Tibial nerve (tissue), 4 donors: ENCODE results near the gene STX8. TPM values are rescaled to one million over a fixed set of nuclear protein-coding genes. Genes with fewer than 3 reads are reported as not detected.
"Not testable (repeated sequence)": the region's sequence is repeated elsewhere in the genome, so short reads cannot be mapped to it uniquely, and the experiment has no call there.

Source experiments
- DNase-seq, 2 donors: peaks; one replicate each; pipeline ENCODE4 v3.0.0-alpha.2; 2019; ENCODE audit warnings: low spot score in 2 of 2
- H3K27ac ChIP-seq, 4 donors: fragments of 200-600 bp; sonication (generic) in 3 of 4; one replicate each; pipeline ENCODE4 v1.5.1; 2017 to 2019; ENCODE audit warnings: mild to moderate bottlenecking in 1 of 4
- H3K27me3 ChIP-seq, 2 donors: fragments of 200-600 bp; sonication (generic) in 1 of 2; one replicate each; pipeline versions ENCODE4 v1.5.1 to v1.6.0; 2017 to 2019
- H3K36me3 ChIP-seq, 3 donors: fragments of 200-600 bp; sonication (generic); one replicate each; pipeline ENCODE4 v1.5.1; 2018 to 2019
- H3K4me1 ChIP-seq, 4 donors: fragments of 200-600 bp; sonication (generic) in 3 of 4; one replicate each; pipeline ENCODE4 v1.5.1; 2017 to 2019
- H3K4me3 ChIP-seq, 4 donors: fragments of 200-600 bp; sonication (generic) in 3 of 4; one replicate each; pipeline ENCODE4 v1.5.1; 2017 to 2019; ENCODE audit warnings: mild to moderate bottlenecking in 1 of 4, moderate library complexity in 1 of 4
- H3K9me3 ChIP-seq, 4 donors: fragments of 200-600 bp; sonication (generic) in 3 of 4; one replicate each; pipeline ENCODE4 v1.5.1; 2017 to 2019
- CTCF ChIP-seq, 5 experiments: fragments of 200-600 bp in 3 of 5; fragments of 450-650 bp in 2 of 5; sonication (generic) in 3 of 5; IDR thresholded peaks; one replicate each; pipeline ENCODE4 v1.5.1; 2016 to 2019; ENCODE audit warnings: antibody characterized with exemption in 5 of 5, mild to moderate bottlenecking in 3 of 5, moderate library complexity in 2 of 5
- EP300 ChIP-seq, 2 donors: sonication (generic); formaldehyde crosslinking; IDR thresholded peaks; one replicate each; pipeline ENCODE4 v1.6.1; 2017; ENCODE audit warnings: antibody characterized with exemption in 2 of 2, mild to moderate bottlenecking in 1 of 2
- POLR2A ChIP-seq, 2 donors: fragments of 450-650 bp; IDR thresholded peaks; one replicate each; pipeline ENCODE4 v1.6.1; 2017; ENCODE audit warnings: antibody characterized with exemption in 2 of 2, mild to moderate bottlenecking in 2 of 2, moderate library complexity in 2 of 2
- WGBS, 2 donors: methylation state at CpG; one replicate each; pipeline ENCODE4 v1.1.5; 2018; 5-methylcytosine and 5-hydroxymethylcytosine counted together
- total RNA-seq, 4 donors: library from RNA; depleted of rRNA; stranded (reverse); fragments of >200 nt; gene quantifications; one replicate each; pipeline ENCODE4 v1.1.0, GENCODE V29; 2016

STX8 gene
- total RNA-seq, 4 donors from 2014 or later: 57.7 to 97.2 (median 69.1) TPM

- Histone ChIP-seq H3K27me3 (no peaks in the 10 kb centered on the region), H3K4me3 (no peak overlapping the region), H3K9me3 (peaks cover 0 to 10% (median 0%) of the 10 kb centered on the region in 4 donors), H3K27ac (peak overlapping the region in 3 of 4 donors; percentile 32 to 47 (median 42)), H3K4me1 (peaks cover 0 to 13% (median 0%) of the 10 kb centered on the region in 4 donors), H3K36me3 (no peaks in the 10 kb centered on the region)
- WGBS, 2 donors: 44 to 59% methylated on average over 1 of the region's 1 CpG
- DNase-seq: no peak
- TF ChIP-seq POLR2A (IDR thresholded peaks at IDR 0.05) (no peak), EP300 (IDR thresholded peaks at IDR 0.05) (peak in 1 of 2 donors; percentile 25)
These were observed 119.3 kb downstream of the STX8 start for GRCh38 chr17:9456330-9456729.

DNA sequence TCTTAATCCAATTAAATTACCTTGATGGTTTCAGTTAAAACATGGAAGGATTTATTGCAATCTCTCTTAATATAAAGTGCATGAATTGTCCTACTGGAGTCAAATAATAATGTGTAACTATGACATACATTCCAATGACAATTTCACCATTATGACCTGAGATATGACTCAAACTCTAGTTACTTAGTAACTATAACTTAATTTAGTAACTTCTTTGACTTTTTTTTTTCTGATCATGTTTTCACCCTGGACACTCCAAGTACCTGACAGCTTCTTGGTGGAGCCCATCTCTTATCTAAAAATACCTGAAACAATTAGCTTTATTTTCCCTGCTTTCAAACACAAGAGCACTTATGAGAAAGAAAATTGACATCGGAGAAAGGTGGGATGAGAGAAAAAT, 123.7 kb downstream of the STX8 start:
- Histone ChIP-seq H3K4me1 (peaks cover 0 to 16% (median 0%) of the 10 kb centered on the region in 4 donors), H3K27me3 (no peaks in the 10 kb centered on the region), H3K4me3 (no peak overlapping the region), H3K36me3 (no peaks in the 10 kb centered on the region), H3K9me3 (no peaks in the 10 kb centered on the region), H3K27ac (no peak overlapping the region)
- DNase-seq: no peak
- no peak for TF ChIP-seq EP300 (IDR thresholded peaks at IDR 0.05)
- TF ChIP-seq POLR2A (IDR thresholded peaks at IDR 0.05): no peak
- TF ChIP-seq CTCF (IDR thresholded peaks at IDR 0.05): no peak
- 94 to 100% methylated on average over 1 of the region's 1 CpG for WGBS, 2 donors

- not testable (repeated sequence) for H3K27ac ChIP-seq, H3K27me3 ChIP-seq, H3K36me3 ChIP-seq, H3K4me3 ChIP-seq, H3K4me1 ChIP-seq, DNase-seq, H3K9me3 ChIP-seq
- 90 to 92% methylated on average over 6 of the region's 6 CpGs for WGBS, 2 donors
These were observed 128.3 kb downstream of the STX8 start for GRCh38 chr17:9447298-9447697.

DNA sequence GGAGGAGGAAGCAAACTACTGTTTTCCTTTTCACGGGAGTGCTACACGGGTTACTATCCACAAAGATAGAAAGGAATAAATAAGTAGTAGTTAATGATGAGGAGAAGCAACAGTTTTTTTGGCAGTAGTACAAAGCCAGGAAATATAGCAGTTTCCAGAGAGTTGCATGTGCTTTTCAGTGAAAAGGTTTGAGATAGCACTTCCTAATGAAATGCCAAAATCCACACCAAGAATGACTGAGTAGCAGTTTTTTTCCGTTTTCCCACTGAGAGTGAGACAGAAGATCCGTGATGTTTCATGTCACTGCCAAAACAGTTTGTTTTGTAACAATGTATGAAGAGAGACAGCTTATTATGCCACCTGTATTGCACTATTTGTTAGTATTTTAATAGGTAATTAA, 129.1 kb downstream of the STX8 start:
- Histone ChIP-seq H3K9me3 (no peaks in the 10 kb centered on the region), H3K27me3 (no peaks in the 10 kb centered on the region), H3K4me1 (peaks cover 0 to 7% (median 0%) of the 10 kb centered on the region in 4 donors), H3K36me3 (no peaks in the 10 kb centered on the region), H3K27ac (no peak overlapping the region), H3K4me3 (no peak overlapping the region)
- no peak for TF ChIP-seq EP300 (IDR thresholded peaks at IDR 0.05)
- TF ChIP-seq CTCF (IDR thresholded peaks at IDR 0.05): no peak
- no peak for TF ChIP-seq POLR2A (IDR thresholded peaks at IDR 0.05)
- DNase-seq: no peak
- WGBS, 2 donors: 51 to 64% methylated on average over 4 of the region's 4 CpGs

DNA sequence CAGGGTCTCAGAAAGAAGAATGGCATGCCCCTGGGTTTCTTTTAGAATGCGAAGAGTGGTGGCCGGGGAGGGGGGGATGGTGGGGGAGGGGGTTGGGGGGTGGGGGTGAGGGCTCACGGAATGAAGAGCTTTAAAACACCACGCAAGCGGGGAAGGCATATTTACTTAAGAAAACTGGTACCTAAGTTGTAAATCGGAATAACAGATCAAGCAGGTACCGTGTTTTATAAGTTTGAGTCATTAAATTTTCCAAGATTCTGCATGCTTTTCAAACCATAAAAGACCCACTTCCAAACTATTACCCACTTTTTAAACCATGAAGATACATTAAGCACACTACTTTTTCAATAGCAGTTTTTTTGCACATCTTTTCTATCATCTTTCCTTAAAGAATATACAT, 130.2 kb downstream of the STX8 start:
- no peaks in the 10 kb centered on the region for H3K9me3 ChIP-seq
- no peak for DNase-seq
- no peak overlapping the region for H3K27ac ChIP-seq
- H3K4me3 ChIP-seq: no peak overlapping the region
- TF ChIP-seq POLR2A (IDR thresholded peaks at IDR 0.05) (no peak), CTCF (IDR thresholded peaks at IDR 0.05) (no peak), EP300 (IDR thresholded peaks at IDR 0.05) (no peak)
- H3K4me1 ChIP-seq: peaks cover 0 to 7% (median 0%) of the 10 kb centered on the region in 4 donors
- WGBS, 2 donors: 82 to 84% methylated on average over 7 of the region's 7 CpGs
- H3K36me3 ChIP-seq: peaks cover 0 to 7% (median 0%) of the 10 kb centered on the region in 3 donors
- no peaks in the 10 kb centered on the region for H3K27me3 ChIP-seq

DNA sequence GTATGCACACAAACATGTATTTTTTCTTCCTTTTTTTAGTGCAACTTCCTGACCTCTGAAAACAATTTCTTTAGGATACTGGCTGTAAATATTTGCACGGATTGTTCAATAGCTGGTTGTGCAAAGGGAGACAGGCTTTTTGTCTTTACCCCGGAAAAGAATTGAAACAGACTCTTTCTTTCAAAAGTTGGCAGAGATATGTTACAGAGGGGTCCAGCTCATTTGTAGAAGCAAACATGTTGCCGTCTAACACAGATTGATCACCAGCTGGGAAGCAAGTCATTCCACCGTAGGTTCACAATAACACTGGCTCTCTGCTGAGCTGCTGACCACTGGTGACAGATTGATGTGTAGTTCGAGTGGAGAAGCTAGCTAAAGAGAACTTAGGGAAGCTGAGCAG, 130.9 kb downstream of the STX8 start:
- TF ChIP-seq EP300 (IDR thresholded peaks at IDR 0.05) (no peak), POLR2A (IDR thresholded peaks at IDR 0.05) (no peak), CTCF (IDR thresholded peaks at IDR 0.05) (no peak)
- Histone ChIP-seq H3K36me3 (peaks cover 0 to 9% (median 0%) of the 10 kb centered on the region in 3 donors), H3K9me3 (no peaks in the 10 kb centered on the region), H3K4me3 (no peak overlapping the region), H3K4me1 (peaks cover 0 to 7% (median 0%) of the 10 kb centered on the region in 4 donors), H3K27me3 (no peaks in the 10 kb centered on the region), H3K27ac (no peak overlapping the region)
- WGBS, 2 donors: 36 to 45% methylated on average over 5 of the region's 5 CpGs
- DNase-seq: no peak
